HL-60 (cell line): ENCODE measurements around the gene SPRING1.

Experiments used
- CTCF ChIP-seq: IDR thresholded peaks from one replicate; pipeline ENCODE4 v1.5.1; 2011; ENCODE audit warnings: low read length, control low read depth, inconsistent platforms; ENCODE audit not compliant: insufficient read depth
- GABPA ChIP-seq: IDR thresholded peaks from 2 replicates; pipeline ENCODE4 v1.6.1; 2012; ENCODE audit warnings: low read depth
- POLR2AphosphoS5 ChIP-seq: IDR thresholded peaks from 2 replicates; pipeline ENCODE4 v1.6.1; 2012; ENCODE audit warnings: low read depth
- REST ChIP-seq: IDR thresholded peaks from 2 replicates; pipeline ENCODE4 v1.6.1; 2012; ENCODE audit warnings: low read depth; ENCODE audit not compliant: insufficient replicate concordance
- SPI1 ChIP-seq: IDR thresholded peaks from 2 replicates; pipeline ENCODE4 v1.6.1; 2012; ENCODE audit warnings: low read depth, mild to moderate bottlenecking, borderline replicate concordance

DNA sequence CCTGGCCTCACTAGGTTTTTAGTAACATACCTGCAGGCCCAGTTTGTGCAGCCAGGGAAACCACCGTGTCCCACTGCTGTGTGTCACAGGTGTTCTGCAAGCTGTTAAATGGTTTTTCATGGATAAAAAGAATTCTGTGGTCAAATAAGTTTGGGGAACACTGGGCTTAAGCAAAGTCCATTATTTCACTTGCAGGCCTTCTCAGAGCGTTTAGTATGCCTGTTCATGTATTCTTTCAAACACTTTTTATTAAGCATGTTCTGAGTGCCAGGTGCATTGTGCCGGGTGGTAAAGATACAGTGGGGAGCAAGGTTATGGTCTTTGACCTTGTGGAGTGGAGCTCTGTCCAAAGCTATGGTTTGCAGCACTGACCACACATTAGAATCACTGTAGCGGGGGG lies 7.7 kb upstream of the SPRING1 start:
- no peak for TF ChIP-seq CTCF
- TF ChIP-seq POLR2AphosphoS5, result no peak
- TF ChIP-seq REST, result no peak
- TF ChIP-seq GABPA, result no peak
- TF ChIP-seq SPI1, result no peak
